NCI-H345 (cell line): ENCODE measurements around the gene CBX3.
"Not testable (repeated sequence)": the region's sequence is repeated elsewhere in the genome, so short reads cannot be mapped to it uniquely, and the experiment has no call there.

ENCODE experiments used
- DNase-seq: peaks from one replicate; lab custom pipeline; 2025; lab: John Stamatoyannopoulos, UW

Gene CBX3

GRCh38 chr7:26188206-26188956 lies 13.2 kb upstream of the CBX3 start:
- DNase-seq, result peak; percentile 23

GRCh38 chr7:26188957-26189541 lies 12.5 kb upstream of the CBX3 start:
- no peak for DNase-seq

- no peak for DNase-seq
These were observed 11.8 kb upstream of the CBX3 start for GRCh38 chr7:26189697-26190096.

DNA sequence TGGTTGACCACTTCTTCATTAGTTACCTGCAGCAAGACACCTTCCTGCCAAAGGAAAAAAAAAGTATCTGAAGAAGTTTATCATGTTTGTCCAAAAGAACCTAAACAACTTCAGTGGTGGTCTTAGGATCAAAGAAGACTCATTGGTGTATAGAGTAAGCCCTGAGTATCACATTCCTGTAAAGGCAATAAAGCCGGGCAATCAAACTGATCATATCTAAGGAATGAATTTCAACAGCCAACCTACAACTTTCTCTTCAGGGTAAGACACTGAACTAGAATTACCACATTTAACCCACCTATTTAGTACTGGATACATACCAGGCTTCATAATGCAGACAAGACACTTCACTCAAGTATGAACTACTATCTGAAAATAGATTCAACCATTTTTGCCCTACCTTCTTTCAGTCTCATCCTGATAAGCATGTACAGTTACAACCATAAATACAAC lies 11.1 kb upstream of the CBX3 start:
- no peak for DNase-seq

DNA sequence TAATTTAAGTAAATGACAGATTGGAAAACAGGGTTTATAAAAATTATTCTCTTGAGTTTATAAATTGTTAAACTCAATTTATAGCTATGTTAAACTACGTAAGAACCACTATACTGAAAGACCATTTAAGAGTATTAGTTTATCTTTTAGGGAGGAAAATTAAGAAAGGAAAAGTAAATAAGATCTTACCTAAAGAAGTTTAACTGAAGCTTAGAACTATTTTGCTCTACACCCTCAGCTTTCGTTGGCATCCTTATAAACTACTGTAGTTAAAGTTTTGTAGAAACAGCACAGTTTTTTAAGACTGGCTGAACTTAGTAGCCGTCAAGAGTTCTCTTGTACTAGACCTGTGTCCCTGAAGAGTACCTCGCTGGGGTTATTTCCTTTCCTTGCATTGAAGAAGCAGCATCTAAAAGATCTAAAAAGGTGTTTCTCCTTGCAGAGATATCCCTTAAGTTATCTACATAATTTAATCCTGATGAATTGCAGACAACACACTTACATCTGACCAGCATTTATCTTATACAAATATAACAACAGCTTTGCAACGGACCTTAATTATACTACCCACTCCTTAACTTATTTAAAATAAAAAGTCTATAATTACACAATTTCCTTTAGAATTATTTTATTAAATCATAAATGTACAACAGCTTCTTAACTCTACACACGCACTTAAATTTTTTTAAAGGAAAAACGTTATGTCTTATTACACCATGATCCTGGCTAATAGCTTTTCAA lies 10.1 kb upstream of the CBX3 start:
- no peak for DNase-seq

GRCh38 chr7:26191974-26192479 lies 9.5 kb upstream of the CBX3 start:
- no peak for DNase-seq

DNA sequence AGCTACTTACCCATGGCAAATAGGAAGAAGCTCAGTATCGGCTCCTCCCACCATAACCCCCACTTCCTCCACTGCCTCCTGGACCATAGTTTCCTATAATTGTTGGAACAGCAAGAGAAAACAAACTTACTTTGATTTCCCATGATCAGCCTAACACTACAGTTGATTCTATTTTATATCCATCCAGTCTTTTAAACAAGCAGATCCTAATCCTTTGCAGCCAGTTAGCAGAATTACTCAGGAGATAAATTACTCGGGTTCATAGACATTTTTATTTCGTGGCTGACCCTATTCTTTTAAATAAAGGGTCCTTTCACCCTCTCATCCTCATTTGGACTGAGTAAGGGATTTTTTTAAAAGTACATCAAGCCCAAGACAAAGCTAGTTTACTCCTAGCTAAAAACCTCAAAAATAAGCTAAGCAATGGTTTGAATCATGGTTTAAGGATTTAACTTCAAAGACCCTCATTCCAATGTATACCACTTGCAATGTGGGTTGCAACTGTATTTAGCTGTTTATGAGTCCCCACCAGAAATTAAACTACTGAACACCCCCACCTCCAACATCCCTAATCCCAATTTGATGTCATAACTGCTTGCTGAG lies 9.0 kb upstream of the CBX3 start:
- DNase-seq, result no peak

DNA sequence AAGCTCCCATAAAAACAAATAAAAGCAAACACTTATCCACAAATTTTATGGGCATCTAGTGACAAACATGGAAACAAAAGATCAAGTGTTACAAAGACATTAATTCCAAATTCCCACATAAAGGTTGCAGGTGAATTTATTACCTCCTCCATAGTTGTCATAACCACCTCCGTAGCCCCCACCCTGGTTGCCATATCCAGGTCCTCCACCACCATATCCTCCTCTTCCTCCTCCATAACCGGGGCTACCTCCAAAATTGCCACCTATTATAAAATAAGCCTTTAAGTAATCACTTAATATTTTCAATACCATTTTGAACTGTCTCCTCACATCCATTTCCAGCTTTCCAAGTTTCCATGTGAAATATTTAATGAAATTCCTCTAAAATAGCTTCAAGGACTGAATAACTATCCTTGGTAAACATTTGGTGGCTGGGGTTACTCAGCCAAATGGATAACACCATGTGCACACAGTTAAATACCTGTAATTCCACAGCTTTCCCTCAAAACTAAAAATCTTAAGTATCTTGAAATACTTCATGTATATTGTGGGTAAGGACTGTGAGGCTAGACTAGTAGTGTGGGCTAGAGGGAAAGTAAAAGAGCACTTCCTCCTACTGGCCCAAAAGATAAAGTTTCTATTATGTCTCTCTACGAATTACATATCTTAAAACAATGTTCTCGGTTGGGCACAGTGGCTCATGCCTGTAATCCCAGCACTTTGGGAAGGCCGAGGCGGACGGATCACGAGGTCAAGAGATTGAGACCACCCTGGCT lies 7.9 kb upstream of the CBX3 start:
- DNase-seq, result no peak

- not testable (repeated sequence) for DNase-seq
These were observed 6.8 kb upstream of the CBX3 start for GRCh38 chr7:26194764-26195163.

DNA sequence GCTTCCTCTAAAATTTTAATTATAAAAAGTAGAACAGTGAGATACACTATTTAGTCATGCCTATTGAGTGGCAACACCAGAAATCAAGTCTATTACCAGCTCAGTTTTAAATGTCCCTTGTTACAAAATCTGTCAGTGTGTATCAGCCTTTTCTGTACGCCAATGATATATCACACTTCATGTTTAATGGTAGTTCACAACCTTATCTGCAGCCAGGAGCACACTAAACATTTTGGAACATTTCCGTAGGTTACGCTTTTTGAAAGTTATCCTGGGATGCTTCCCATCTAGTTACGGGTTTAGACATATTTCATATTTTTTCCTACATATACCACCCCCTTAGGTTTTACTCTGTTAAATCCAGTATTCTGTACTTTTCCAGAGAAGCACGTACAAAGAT lies 6.4 kb upstream of the CBX3 start:
- DNase-seq, result no peak

DNA sequence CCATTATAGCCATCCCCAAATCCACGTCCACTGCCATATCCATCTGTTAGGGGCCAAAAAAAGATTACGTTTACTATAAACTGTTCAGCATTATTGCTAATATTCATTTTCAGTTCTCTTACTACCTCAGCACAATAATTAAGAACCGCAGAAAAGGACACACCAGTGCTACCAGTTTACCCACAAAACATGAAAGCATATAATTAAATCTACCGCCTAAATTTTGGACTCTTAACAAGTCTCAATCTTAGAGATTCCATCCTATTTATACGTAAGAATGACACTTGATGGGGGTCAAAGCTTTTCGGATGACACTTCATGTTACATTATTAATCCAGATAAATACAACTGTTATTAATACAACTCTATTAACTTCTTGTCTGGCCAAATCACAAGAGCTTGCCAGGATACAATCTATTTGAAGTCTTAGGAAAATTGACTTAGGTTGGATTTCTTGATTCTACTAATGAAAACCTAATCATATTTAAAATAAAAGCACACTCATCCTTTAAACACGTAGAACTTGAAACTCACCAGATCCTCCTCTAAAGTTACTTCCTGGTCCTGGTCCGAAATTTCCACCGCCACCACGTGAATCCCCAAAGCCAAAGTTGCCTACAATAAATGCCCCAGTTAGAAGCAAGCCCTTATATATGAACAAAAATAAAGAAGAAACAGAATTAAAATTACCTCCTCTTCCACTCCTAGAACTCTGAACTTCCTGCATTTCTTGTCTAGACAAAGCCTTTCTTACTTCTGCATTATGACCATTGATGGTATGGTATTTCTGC lies 5.5 kb upstream of the CBX3 start:
- DNase-seq, result no peak

DNA sequence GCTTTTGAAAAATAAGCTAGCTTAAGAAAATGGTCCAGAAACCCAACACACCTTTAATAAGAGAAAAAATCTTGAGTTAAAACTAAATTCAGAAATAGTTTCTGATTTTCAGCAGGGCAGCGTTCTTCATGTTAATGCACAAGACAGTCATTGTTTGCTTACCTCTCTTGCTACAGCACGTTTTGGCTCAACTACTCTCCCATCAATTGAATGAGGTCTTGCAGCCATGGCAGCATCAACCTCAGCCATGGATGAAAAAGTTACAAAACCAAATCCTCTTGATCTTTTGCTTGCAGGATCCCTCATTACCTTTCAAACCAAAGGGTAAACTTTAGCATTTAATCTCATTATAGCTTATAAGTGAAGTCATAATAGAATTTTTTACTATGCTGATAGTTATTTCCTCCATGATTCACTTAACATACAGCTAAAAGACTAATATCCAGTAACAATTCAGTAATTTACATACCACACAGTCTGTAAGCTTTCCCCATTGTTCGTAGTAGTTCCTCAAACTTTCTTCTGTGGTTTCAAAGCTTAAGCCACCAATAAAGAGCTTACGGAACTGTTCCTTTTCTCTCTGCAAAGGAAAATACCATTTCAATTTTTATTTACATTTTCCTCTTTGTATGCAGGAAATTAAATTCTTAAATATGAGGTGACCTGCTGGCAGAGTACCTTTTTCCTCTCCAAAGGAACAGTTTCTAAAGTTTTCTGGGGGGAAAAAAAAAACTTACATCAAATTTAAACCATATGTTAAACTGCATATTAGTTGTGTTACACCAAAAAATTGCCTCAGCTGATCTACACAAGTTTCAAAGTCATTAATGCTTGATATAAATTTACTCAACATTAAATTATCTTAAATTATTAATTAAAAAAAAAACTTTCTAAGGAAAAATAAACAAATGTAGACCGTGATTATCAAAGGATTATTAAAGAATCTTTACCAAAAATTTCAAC lies 4.1 kb upstream of the CBX3 start:
- DNase-seq, result no peak

DNA sequence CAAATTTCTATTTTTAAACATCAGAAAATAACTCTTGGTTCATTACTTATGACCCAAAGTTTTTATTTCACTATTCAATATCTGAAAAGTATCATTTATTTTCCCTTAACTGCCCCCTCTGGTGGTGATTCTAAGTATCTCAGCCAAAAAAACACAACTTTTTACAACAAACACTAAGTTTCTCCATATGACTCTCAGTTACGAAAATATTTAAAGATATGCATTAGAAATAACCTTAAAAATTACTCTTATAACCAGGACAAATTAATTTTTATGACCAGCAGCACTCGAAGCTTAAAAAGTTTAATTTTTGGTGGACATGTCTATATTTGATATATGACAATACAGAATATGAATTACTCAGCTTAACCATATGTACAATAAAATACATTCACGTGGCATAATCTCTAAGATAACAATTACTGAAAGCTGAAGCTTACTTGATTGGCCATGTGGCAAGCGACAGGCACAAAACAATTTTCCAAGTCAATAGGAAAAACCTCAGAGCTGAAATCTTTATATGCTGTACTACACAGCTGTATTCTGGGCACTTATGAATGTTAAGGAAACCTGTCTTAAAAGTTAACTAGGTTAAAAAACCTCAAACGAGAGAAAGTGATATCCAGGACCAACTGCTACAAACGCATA lies 3.3 kb upstream of the CBX3 start:
- DNase-seq, result no peak

GRCh38 chr7:26198781-26199169 lies 2.8 kb upstream of the CBX3 start:
- no peak for DNase-seq

DNA sequence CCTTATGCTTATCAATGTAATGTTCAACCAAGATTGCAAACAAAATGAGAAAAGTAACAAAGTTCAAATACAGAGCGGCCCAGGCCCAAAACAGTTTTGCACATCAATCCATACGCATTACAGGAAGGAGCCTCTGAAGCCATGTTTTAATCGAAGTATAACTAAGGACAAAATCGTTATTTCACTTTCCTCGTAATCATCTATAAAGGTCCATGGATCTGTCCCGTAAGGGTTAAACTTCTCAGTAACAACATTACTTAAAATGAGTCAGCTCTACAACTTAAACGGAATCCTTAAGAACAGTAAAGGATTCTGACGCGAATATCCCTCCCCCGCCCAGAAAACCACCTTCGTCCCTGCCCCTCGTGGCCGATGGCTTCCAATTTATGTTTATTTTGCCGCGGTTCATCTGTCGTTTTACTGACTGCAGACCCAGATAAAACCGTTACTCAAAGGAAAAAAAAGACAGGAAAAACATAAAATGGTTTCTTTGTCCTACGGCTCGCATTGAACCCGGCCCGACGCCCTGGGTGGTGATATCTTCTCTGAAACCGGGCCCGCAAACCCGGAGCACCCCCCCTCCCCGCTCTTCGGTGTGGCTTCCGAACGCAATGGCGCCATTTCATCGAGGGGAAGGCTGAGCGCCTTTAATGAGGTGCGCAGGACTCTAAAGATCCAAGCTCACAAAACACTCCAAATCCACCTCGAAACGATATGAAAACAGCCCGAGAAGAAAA lies 2.1 kb upstream of the CBX3 start:
- peak; percentile 69 for DNase-seq

- peak; percentile 64 for DNase-seq
These were observed 1.5 kb upstream of the CBX3 start for GRCh38 chr7:26200038-26200443.

DNA sequence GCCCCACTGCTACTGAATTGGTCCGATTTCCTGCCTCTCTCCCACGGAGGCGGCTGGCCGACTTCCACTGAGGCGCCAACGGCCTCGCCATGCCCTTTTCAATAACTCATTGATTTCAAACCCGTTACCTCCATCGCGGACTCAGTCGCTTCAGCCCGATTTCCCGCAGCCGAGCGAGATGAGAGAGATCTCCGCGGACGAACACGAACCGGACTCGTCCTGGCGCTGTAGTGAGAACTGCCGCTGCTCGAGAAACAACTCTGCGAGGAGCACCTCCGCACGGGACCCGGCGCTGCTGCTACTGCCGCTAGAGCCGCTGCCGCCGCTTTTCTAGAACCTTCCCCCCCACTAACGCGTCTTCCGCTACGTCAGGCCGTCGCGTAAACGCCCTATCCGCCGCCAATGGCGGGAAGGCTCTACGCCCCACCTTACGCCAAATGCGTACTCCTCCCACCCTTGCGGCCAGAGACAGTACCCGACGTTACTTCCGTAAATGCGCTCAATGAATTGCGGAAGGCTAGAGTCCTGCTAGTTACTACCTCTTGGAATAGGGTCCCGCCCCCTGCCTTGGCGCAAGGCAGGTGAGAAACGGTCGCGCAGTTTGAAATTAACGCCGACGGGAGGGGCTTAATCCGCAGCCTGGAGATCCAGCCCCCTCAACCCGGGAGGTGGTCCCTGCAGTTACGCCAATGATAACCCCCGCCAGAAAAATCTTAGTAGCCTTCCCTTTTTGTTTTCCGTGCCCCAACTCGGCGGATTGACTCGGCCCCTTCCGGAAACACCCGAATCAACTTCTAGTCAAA lies 900 bp upstream of the CBX3 start, which contains the start of gene HNRNPA2B1:
TSS of gene HNRNPA2B1 (minus strand) at position 303 of the 803 bp plus-strand sequence. CDS start at position 134, 169 bp downstream.
- DNase-seq, result peak; percentile 99
